GM04503 (cell line): ENCODE measurements around the gene CCDC6.
A peak's percentile ranks its signal among the peaks of the same experiment; 100 is the strongest.
"Not testable (repeated sequence)": the region's sequence is repeated elsewhere in the genome, so short reads cannot be mapped to it uniquely, and the experiment has no call there.

Experiments
- DNase-seq: peaks from one replicate; pipeline ENCODE4 v3.0.0-alpha.2; 2012; ENCODE audit warnings: low read depth

CCDC6 gene

GRCh38 chr10:59808896-59809643 lies 97.3 kb downstream of the CCDC6 start:
- DNase-seq = peak; percentile 5

GRCh38 chr10:59807629-59808620 lies 98.4 kb downstream of the CCDC6 start:
- DNase-seq = no peak

GRCh38 chr10:59805014-59805413 lies 101.3 kb downstream of the CCDC6 start:
- no peak for DNase-seq

GRCh38 chr10:59804220-59804619 lies 102.1 kb downstream of the CCDC6 start:
- DNase-seq = no peak

- no peak for DNase-seq
Measured at GRCh38 chr10:59803714-59804113, 102.6 kb downstream of the CCDC6 start.

GRCh38 chr10:59801171-59801570 lies 105.2 kb downstream of the CCDC6 start:
- DNase-seq = no peak

GRCh38 chr10:59799421-59799820 lies 106.9 kb downstream of the CCDC6 start:
- peak; percentile 1 for DNase-seq

GRCh38 chr10:59793919-59794318 lies 112.4 kb downstream of the CCDC6 start:
- DNase-seq = no peak

GRCh38 chr10:59792812-59793211 lies 113.5 kb downstream of the CCDC6 start:
- no peak for DNase-seq

GRCh38 chr10:59791601-59792000 lies 114.8 kb downstream of the CCDC6 start:
- no peak for DNase-seq

- not testable (repeated sequence) for DNase-seq
Measured at GRCh38 chr10:59790080-59790479, 116.3 kb downstream of the CCDC6 start.

GRCh38 chr10:59788914-59789313 lies 117.4 kb downstream of the CCDC6 start:
- DNase-seq = not testable (repeated sequence)

GRCh38 chr10:59787032-59787431 lies 119.3 kb downstream of the CCDC6 start:
- DNase-seq = not testable (repeated sequence)

- not testable (repeated sequence) for DNase-seq
Measured at GRCh38 chr10:59785476-59785875, 120.9 kb downstream of the CCDC6 start.

GRCh38 chr10:59781511-59781910 lies 124.8 kb downstream of the CCDC6 start:
- no peak for DNase-seq

GRCh38 chr10:59779756-59780533 lies 126.4 kb downstream of the CCDC6 start:
- no peak for DNase-seq

- DNase-seq = no peak
Measured at GRCh38 chr10:59774451-59774850, 131.9 kb downstream of the CCDC6 start.

GRCh38 chr10:59773088-59773487 lies 133.3 kb downstream of the CCDC6 start:
- DNase-seq = no peak

GRCh38 chr10:59771162-59771807 lies 135.1 kb downstream of the CCDC6 start:
- DNase-seq = no peak

GRCh38 chr10:59770689-59771088 lies 135.7 kb downstream of the CCDC6 start:
- DNase-seq = no peak

GRCh38 chr10:59762505-59762904 lies 143.9 kb downstream of the CCDC6 start:
- no peak for DNase-seq

- DNase-seq = no peak
Measured at GRCh38 chr10:59757966-59758365, 148.4 kb downstream of the CCDC6 start.
